Neural cell (in vitro differentiated cells): ENCODE data around the gene RBM39.

Experiments
- CTCF ChIP-seq: fragments of 450-650 bp; IDR thresholded peaks from 2 replicates; pipeline ENCODE4 v1.5.1; 2014; ENCODE audit warnings: antibody characterized with exemption, mild to moderate bottlenecking, moderate library complexity; ENCODE audit not compliant: poor library complexity, severe bottlenecking
- EP300 ChIP-seq: fragments of 450-650 bp; conservative IDR thresholded peaks from 2 replicates; pipeline ENCODE4 v1.6.1; 2014; ENCODE audit warnings: antibody characterized with exemption, mild to moderate bottlenecking, moderate library complexity; ENCODE audit not compliant: poor library complexity, severe bottlenecking
- EZH2 ChIP-seq: fragments of 200-600, 300-800 bp; shearing (Covaris generic), sonication (generic); IDR thresholded peaks from 2 replicates; pipeline ENCODE4 v1.6.1; 2014; ENCODE audit warnings: antibody characterized with exemption, low read length, borderline replicate concordance, mild to moderate bottlenecking; ENCODE audit not compliant: insufficient read depth, poor library complexity, severe bottlenecking
- MXI1 ChIP-seq: fragments of 450-650 bp; conservative IDR thresholded peaks from 2 replicates; pipeline ENCODE4 v1.6.1; 2014; ENCODE audit warnings: antibody characterized with exemption, mild to moderate bottlenecking; ENCODE audit not compliant: poor library complexity, severe bottlenecking
- RAD21 ChIP-seq: fragments of 450-650 bp; conservative IDR thresholded peaks from 2 replicates; pipeline ENCODE4 v1.6.1; 2014; ENCODE audit warnings: antibody characterized with exemption, mild to moderate bottlenecking, moderate library complexity
- TAF1 ChIP-seq: IDR thresholded peaks from 2 replicates; pipeline ENCODE4 v1.6.1; 2012; ENCODE audit warnings: low read depth

DNA sequence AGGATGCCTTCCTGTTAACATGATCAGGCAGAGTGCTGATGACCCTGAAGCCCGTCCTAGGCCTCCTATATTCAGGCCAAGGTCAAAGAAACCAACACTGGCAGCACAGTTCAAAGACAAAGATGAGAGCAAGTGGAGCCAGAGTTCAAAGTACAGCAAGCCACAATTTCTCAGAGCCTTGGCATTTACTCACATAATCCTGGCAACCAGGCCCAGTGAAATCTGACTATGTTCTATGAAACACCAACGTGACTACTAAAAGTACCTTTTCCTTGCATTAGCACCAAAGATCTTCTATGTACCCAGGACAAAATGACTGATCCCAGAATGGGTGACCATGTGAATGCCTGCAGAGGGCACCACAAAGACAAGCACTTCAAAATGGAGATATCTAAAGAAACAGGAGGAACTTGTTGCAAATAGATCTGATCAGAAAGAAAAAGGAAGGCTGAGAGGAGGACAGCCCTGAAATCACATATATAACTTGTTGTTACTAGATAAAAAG is 46.8 kb downstream of the RBM39 start:
- no peak for TF ChIP-seq CTCF
- TF ChIP-seq EZH2 = no peak
- no peak for TF ChIP-seq TAF1
- TF ChIP-seq RAD21 = no peak
- no peak for TF ChIP-seq EP300
- no peak for TF ChIP-seq MXI1
